DOHH2 (cell line): ENCODE results near the gene ZNF300.

Experiments used
- H3F3A ChIP-seq: fragments of 200-600 bp; sonication (generic), shearing (Covaris generic); 2 replicates; pipeline ENCODE4 v1.6.0; 2016; ENCODE audit warnings: antibody characterized with exemption, mild to moderate bottlenecking; ENCODE audit not compliant: control insufficient read depth, insufficient read depth
- H3K27ac ChIP-seq: fragments of 200-600 bp; sonication (generic); 2 replicates; pipeline ENCODE4 v1.5.1; 2014; ENCODE audit warnings: low read depth, mild to moderate bottlenecking, low read length, moderate library complexity
- H3K27me3 ChIP-seq: fragments of 200-600 bp; sonication (generic); 2 replicates; pipeline ENCODE4 v1.6.1; 2014; ENCODE audit warnings: mild to moderate bottlenecking, low read length, mixed read lengths; ENCODE audit not compliant: control insufficient read depth
- H3K36me3 ChIP-seq: fragments of 200-600 bp; sonication (generic); 2 replicates; pipeline ENCODE4 v1.6.1; 2014; ENCODE audit warnings: mild to moderate bottlenecking, low read length, moderate library complexity, mixed read lengths; ENCODE audit not compliant: control insufficient read depth
- H3K4me1 ChIP-seq: fragments of 200-600 bp; sonication (generic); 2 replicates; pipeline ENCODE4 v1.6.1; 2014; ENCODE audit warnings: mild to moderate bottlenecking, low read length, mixed read lengths; ENCODE audit not compliant: control insufficient read depth
- H3K4me2 ChIP-seq: fragments of 200-600 bp; sonication (generic); 2 replicates; pipeline ENCODE4 v1.6.0; 2014; ENCODE audit warnings: mild to moderate bottlenecking, low read length, moderate library complexity
- H3K4me3 ChIP-seq: fragments of 200-600 bp; sonication (generic); 2 replicates; pipeline ENCODE4 v1.5.1; 2014; ENCODE audit warnings: mild to moderate bottlenecking, low read length, mixed read lengths
- H3K79me2 ChIP-seq: fragments of 200-600 bp; sonication (generic); 2 replicates; pipeline ENCODE4 v1.6.1; 2014; ENCODE audit warnings: mild to moderate bottlenecking, low read length, mixed read lengths; ENCODE audit not compliant: control insufficient read depth
- H3K9me2 ChIP-seq: fragments of 200-600 bp; sonication (generic); replicated peaks from 2 replicates; pipeline ENCODE4 v1.6.1; 2014; ENCODE audit warnings: mild to moderate bottlenecking, low read length, mixed read lengths; ENCODE audit not compliant: control insufficient read depth
- H3K9me3 ChIP-seq: fragments of 200-600 bp; sonication (generic); 2 replicates; pipeline ENCODE4 v1.6.1; 2014; ENCODE audit warnings: antibody characterized with exemption, low read length, mixed read lengths; ENCODE audit not compliant: control insufficient read depth, insufficient read depth
- H4K20me1 ChIP-seq: fragments of 200-600 bp; sonication (generic); 2 replicates; pipeline ENCODE4 v1.6.0; 2014; ENCODE audit warnings: low read depth, mild to moderate bottlenecking, antibody characterized with exemption, low read length, moderate library complexity; ENCODE audit not compliant: control insufficient read depth, insufficient read depth
- CTCF ChIP-seq: fragments of 200-600 bp; sonication (generic); IDR thresholded peaks from one replicate; pipeline ENCODE4 v1.5.1; 2014; ENCODE audit warnings: antibody characterized with exemption, mild to moderate bottlenecking, low read depth, low read length; ENCODE audit not compliant: poor library complexity, severe bottlenecking
- EZH2phosphoT487 ChIP-seq: fragments of 200-600 bp; sonication (generic); IDR thresholded peaks from 2 replicates; pipeline ENCODE4 v1.6.1; 2017; ENCODE audit warnings: borderline replicate concordance, mild to moderate bottlenecking, antibody characterized with exemption, low read length, moderate library complexity, mixed read lengths

Gene ZNF300

GRCh38 chr5:150904479-150905311 is at the start of gene ZNF300:
TSS of gene ZNF300 (minus strand) at chr5:150904980. CDS start at chr5:150903155, 1,825 bp downstream.
- Histone ChIP-seq H3K27me3 (0 out of 2 replicates have a peak, but pooled peaks cover 2% of the 10 kb centered on the region), H3K36me3 (no peaks in the 10 kb centered on the region), H3F3A (no peaks in the 10 kb centered on the region), H4K20me1 (no peaks in the 10 kb centered on the region), H3K9me2 (no peaks in the 10 kb centered on the region), H3K4me3 (no peak within 1 kb of the TSS), H3K9me3 (peaks cover 9% of the 10 kb centered on the region; the same call in 1 of the 2 replicates), H3K79me2 (no peaks in the 10 kb centered on the region), H3K27ac (no peak within 1 kb of the TSS), H3K4me1 (no peaks in the 10 kb centered on the region), H3K4me2 (no peak within 1 kb of the TSS)
- no peak for TF ChIP-seq EZH2phosphoT487
- TF ChIP-seq CTCF: no peak

GRCh38 chr5:150948539-150948938 is 43.8 kb upstream of the ZNF300 start:
- no peak overlapping the region for H3K4me3 ChIP-seq
- TF ChIP-seq EZH2phosphoT487 (no peak), CTCF (no peak)
- H3F3A ChIP-seq: no peaks in the 10 kb centered on the region
- H3K9me2 ChIP-seq: no peaks in the 10 kb centered on the region
- no peaks in the 10 kb centered on the region for H3K27me3 ChIP-seq
- H3K79me2 ChIP-seq: no peaks in the 10 kb centered on the region
- H3K4me1 ChIP-seq: no peaks in the 10 kb centered on the region
- no peaks in the 10 kb centered on the region for H3K36me3 ChIP-seq
- H3K27ac ChIP-seq: no peak overlapping the region
- H3K9me3 ChIP-seq: peaks cover 7% of the 10 kb centered on the region; the same call in 1 of the 2 replicates
- H4K20me1 ChIP-seq: no peaks in the 10 kb centered on the region
- no peak overlapping the region for H3K4me2 ChIP-seq

GRCh38 chr5:150946351-150946905 is 41.6 kb upstream of the ZNF300 start:
- Histone ChIP-seq H3K9me3 (peaks cover 7% of the 10 kb centered on the region; the same call in 1 of the 2 replicates), H3K36me3 (no peaks in the 10 kb centered on the region), H3K9me2 (no peaks in the 10 kb centered on the region), H3K27me3 (no peaks in the 10 kb centered on the region), H3K27ac (no peak overlapping the region), H3K4me2 (no peak overlapping the region), H3K79me2 (no peaks in the 10 kb centered on the region), H3F3A (no peaks in the 10 kb centered on the region), H3K4me1 (no peaks in the 10 kb centered on the region), H4K20me1 (no peaks in the 10 kb centered on the region), H3K4me3 (no peak overlapping the region)
- TF ChIP-seq EZH2phosphoT487: no peak
- no peak for TF ChIP-seq CTCF
